A549 (cell line): Measurements from ENCODE around the gene TGFBRAP1. TPM values are rescaled to one million over a fixed set of nuclear protein-coding genes. Genes with fewer than 3 reads are reported as not detected.

Experiments
- ATAC-seq, 2 experiments: fragments of 200-7000 bp in 1 of 2; fragments of >200 bp in 1 of 2; cut with Nextera tagmentation in 1 of 2; cut with Tn5 transposase in 1 of 2; 3 replicates each; pipeline versions ENCODE4 v1.8.0 to v1.9.1; 2018 to 2020; ENCODE audit warnings: mild to moderate bottlenecking in 1 of 2, moderate library complexity in 1 of 2
- CTCF ChIA-PET: fragments of 300-600 bp; sonication (Branson Sonifier 250); formaldehyde crosslinking; extraction: SDS; loops from one replicate; lab custom pipeline; 2021; ENCODE audit warnings: antibody characterized with exemption, inconsistent platforms; lab: Yijun Ruan, JAX
- POLR2A ChIA-PET: fragments of 350-600 bp; formaldehyde crosslinking; extraction: SDS; loops from one replicate; lab custom pipeline; 2021; ENCODE audit warnings: antibody characterized with exemption, inconsistent platforms; lab: Yijun Ruan, JAX
- DNase-seq, 2 experiments: peaks; one replicate each; pipeline versions ENCODE4 v3.0.0 to v3.0.0-alpha.2; 2011 to 2016; ENCODE audit warnings: low read depth in 1 of 2, low spot score in 1 of 2
- FAIRE-seq: peaks from 2 replicates; lab custom pipeline; 2011; peaks lifted over from hg19 to GRCh38; lab: Jason Lieb, UNC
- H3K27ac ChIP-seq, 2 experiments: fragments of >200 bp; sonication (Bioruptor Twin); formaldehyde crosslinking; 3 replicates each; pipeline ENCODE4 v1.5.1; 2016 to 2017
- H3K4me1 ChIP-seq: fragments of >200 bp; sonication (Bioruptor Twin); formaldehyde crosslinking; 3 replicates; pipeline ENCODE4 v1.6.1; 2016
- H3K4me2 ChIP-seq: fragments of >200 bp; sonication (Bioruptor Twin); formaldehyde crosslinking; 3 replicates; pipeline ENCODE4 v1.6.1; 2016
- H3K4me3 ChIP-seq: fragments of >200 bp; sonication (Bioruptor Twin); formaldehyde crosslinking; 3 replicates; pipeline ENCODE4 v1.5.1; 2016
- H3K9me3 ChIP-seq: fragments of >200 bp; sonication (Bioruptor Twin); formaldehyde crosslinking; 3 replicates; pipeline ENCODE4 v1.6.1; 2016
- CBX8 ChIP-seq: fragments of 200-600 bp; sonication (generic); IDR thresholded peaks from 2 replicates; pipeline ENCODE4 v1.6.1; 2016
- CHD4 ChIP-seq: fragments of 200-600 bp; sonication (generic); IDR thresholded peaks from 2 replicates; pipeline ENCODE4 v1.6.1; 2016; ENCODE audit warnings: antibody characterized with exemption, mild to moderate bottlenecking, borderline replicate concordance
- EHMT2 ChIP-seq: fragments of 200-600 bp; sonication (generic); IDR thresholded peaks from 2 replicates; pipeline ENCODE4 v1.6.1; 2016; ENCODE audit warnings: antibody characterized with exemption, low read depth, mild to moderate bottlenecking, moderate library complexity
- EP300 ChIP-seq, 2 experiments: fragments of >200 bp; sonication (Bioruptor Twin); formaldehyde crosslinking; IDR thresholded peaks; 2 replicates in 1 of 2; 3 replicates in 1 of 2; pipeline ENCODE4 v1.6.1; 2016 to 2017
- ESRRA ChIP-seq: fragments of 150-350 bp; IDR thresholded peaks from 2 replicates; pipeline ENCODE4 v1.6.1; 2014; ENCODE audit warnings: mild to moderate bottlenecking, low read length, borderline replicate concordance
- GATA3 ChIP-seq: IDR thresholded peaks from 2 replicates; pipeline ENCODE4 v1.6.1; 2012; ENCODE audit warnings: borderline replicate concordance
- HOXB13 ChIP-seq: fragments of 250-450 bp; sonication (Bioruptor Pico); IDR thresholded peaks from 2 replicates; pipeline ENCODE4 v1.5.0; 2020; ENCODE audit warnings: low read depth, mild to moderate bottlenecking, moderate library complexity
- JUN ChIP-seq, 2 experiments: fragments of >200 bp; sonication (Bioruptor Twin); formaldehyde crosslinking; IDR thresholded peaks; 2 replicates in 1 of 2; 3 replicates in 1 of 2; pipeline ENCODE4 v1.6.1; 2016 to 2017
- KDM1A ChIP-seq: fragments of 200-600 bp; sonication (generic); IDR thresholded peaks from 2 replicates; pipeline ENCODE4 v1.6.1; 2016; ENCODE audit warnings: low read depth, mild to moderate bottlenecking
- KDM5A ChIP-seq: fragments of 200-600 bp; sonication (generic); IDR thresholded peaks from 2 replicates; pipeline ENCODE4 v1.6.1; 2016; ENCODE audit warnings: antibody characterized with exemption, mild to moderate bottlenecking
- MAFK ChIP-seq: fragments of 450-650 bp; IDR thresholded peaks from 2 replicates; pipeline ENCODE4 v1.6.1; 2014; ENCODE audit not compliant: partially characterized antibody
- MAZ ChIP-seq: fragments of 150-350 bp; IDR thresholded peaks from 2 replicates; pipeline ENCODE4 v1.6.1; 2014; ENCODE audit warnings: antibody characterized with exemption, low read depth, low read length, borderline replicate concordance
- MYC ChIP-seq: IDR thresholded peaks from 2 replicates; pipeline ENCODE4 v1.6.1; 2012; ENCODE audit warnings: mild to moderate bottlenecking, inconsistent platforms, low read length, improper control_type of control experiment, borderline replicate concordance
- NR3C1 ChIP-seq: fragments of >200 bp; sonication (Bioruptor Twin); formaldehyde crosslinking; IDR thresholded peaks from 3 replicates; pipeline ENCODE4 v1.6.1; 2017
- PHF8 ChIP-seq: fragments of 200-600 bp; sonication (generic); IDR thresholded peaks from 2 replicates; pipeline ENCODE4 v1.6.1; 2016; ENCODE audit warnings: low read depth, mild to moderate bottlenecking, antibody characterized with exemption, moderate library complexity, borderline replicate concordance
- POLR2A ChIP-seq: IDR thresholded peaks from 2 replicates; pipeline ENCODE4 v1.6.1; 2012; ENCODE audit warnings: mild to moderate bottlenecking, low read length
- RARB ChIP-seq: fragments of 250-450 bp; sonication (Bioruptor Pico); IDR thresholded peaks from 2 replicates; pipeline ENCODE4 v1.8.0; 2021; ENCODE audit warnings: mild to moderate bottlenecking, moderate library complexity
- RCOR1 ChIP-seq: fragments of 150-350 bp; IDR thresholded peaks from 2 replicates; pipeline ENCODE4 v1.6.1; 2014; ENCODE audit warnings: antibody characterized with exemption, low read length, low read depth
- RNF2 ChIP-seq: fragments of 200-600 bp; sonication (generic); IDR thresholded peaks from 2 replicates; pipeline ENCODE4 v1.6.1; 2016; ENCODE audit warnings: low read depth, mild to moderate bottlenecking, antibody characterized with exemption, moderate library complexity, borderline replicate concordance
- SMC3 ChIP-seq: fragments of >200 bp; sonication (Bioruptor Twin); formaldehyde crosslinking; IDR thresholded peaks from 3 replicates; pipeline ENCODE4 v1.6.1; 2018; ENCODE audit warnings: inconsistent platforms
- TP53 ChIP-seq: fragments of 250-450 bp; sonication (Bioruptor Pico); IDR thresholded peaks from 2 replicates; pipeline ENCODE4 v1.5.0; 2021; ENCODE audit warnings: mild to moderate bottlenecking, moderate library complexity
- ZC3H11A ChIP-seq: fragments of 450-650 bp; IDR thresholded peaks from 2 replicates; pipeline ENCODE4 v1.6.1; 2014; ENCODE audit warnings: antibody characterized with exemption, mild to moderate bottlenecking
- ZSCAN20 ChIP-seq: fragments of 250-450 bp; sonication (Bioruptor Pico); IDR thresholded peaks from 2 replicates; pipeline ENCODE4 v1.8.0; 2022; ENCODE audit warnings: mild to moderate bottlenecking, moderate library complexity
- WGBS: methylation state at CpG from one replicate; pipeline ENCODE4 v1.1.6; 2017; ENCODE audit errors: missing lambda C conversion rate; 5-methylcytosine and 5-hydroxymethylcytosine counted together
- polyA plus RNA-seq, 4 experiments: library from polyadenylated mRNA; depleted of rRNA in 3 of 4; stranded (reverse); fragments of >200 nt; fragmentation: RNase III in 1 of 4; extraction: RNeasy Plus Mini Kit Qiagen cat#74134 plus additional on column Dnase treatment in 1 of 4; gene quantifications; 2 replicates in 3 of 4; 3 replicates in 1 of 4; pipeline ENCODE4 v1.2.3, GENCODE V29; 2011 to 2017
- TF ChIP-seq, protein P1 (sequence below): IDR thresholded peaks from 2 replicates; pipeline ENCODE4 v1.6.1; 2012; ENCODE audit warnings: low read depth, borderline replicate concordance
- TF ChIP-seq, protein P2 (sequence below): fragments of 250-450 bp; sonication (Bioruptor Pico); IDR thresholded peaks from 2 replicates; pipeline ENCODE4 v1.5.0; 2021; ENCODE audit warnings: mild to moderate bottlenecking, moderate library complexity, borderline replicate concordance
- TF ChIP-seq, protein P3 (sequence below): fragments of 200-600 bp; sonication (generic); IDR thresholded peaks from 2 replicates; pipeline ENCODE4 v1.6.1; 2016; ENCODE audit warnings: antibody characterized with exemption, mild to moderate bottlenecking, moderate library complexity

Gene TGFBRAP1
- polyA plus RNA-seq, 2 of the 4 experiments (the other 2 are of a cell fraction) = 9.0 to 13.7 TPM

DNA sequence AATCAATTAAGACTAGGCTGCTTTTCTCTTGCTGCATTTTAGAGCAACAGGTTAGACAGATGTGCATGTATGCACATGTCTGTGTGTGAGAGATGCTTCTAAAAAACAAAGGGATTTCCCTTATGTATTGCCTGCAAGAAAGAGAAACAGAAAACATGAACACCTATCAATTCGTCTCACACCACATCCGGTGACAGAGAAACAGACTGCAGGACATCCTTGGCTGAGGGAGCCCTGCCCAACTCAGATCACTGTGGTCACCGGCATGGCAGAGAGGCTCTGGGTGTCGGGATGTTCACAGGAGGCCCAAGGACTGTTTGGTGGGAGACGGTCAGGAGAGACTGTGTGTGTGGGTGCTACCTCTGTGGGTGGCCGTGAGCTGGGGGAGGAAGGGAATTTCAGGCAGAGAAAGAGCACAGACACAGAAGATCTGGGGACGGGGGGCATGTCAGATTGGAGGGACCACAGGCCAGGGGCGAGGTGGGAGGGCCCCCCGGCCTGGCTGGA is 44.4 kb upstream of the TGFBRAP1 start:
- H3K4me2 ChIP-seq = no peak overlapping the region
- CTCF ChIA-PET = interaction anchor here (0.6 to 12.5 kb wide), 5 partner anchors 22 to 153 kb away, joined by 3 to 122 read pairs (median 3); no protein-coding TSS in a partner anchor
- ATAC-seq = no peak
- H3K27ac ChIP-seq = peak overlapping the region in 1 of 2 experiments; percentile 46; a peak in 1 of 6 replicates
- no peaks in the 10 kb centered on the region for H3K9me3 ChIP-seq
- H3K4me3 ChIP-seq = no peak overlapping the region
- no peak for TF ChIP-seq MYC
- no peak for TF ChIP-seq KDM5A
- TF ChIP-seq ESRRA = no peak
- POLR2A ChIA-PET = no interaction called here
- DNase-seq = no peak
- no peak for FAIRE-seq
- WGBS = 93% methylated on average over 9 of the region's 9 CpGs
- peaks cover 36% of the 10 kb centered on the region for H3K4me1 ChIP-seq

DNA sequence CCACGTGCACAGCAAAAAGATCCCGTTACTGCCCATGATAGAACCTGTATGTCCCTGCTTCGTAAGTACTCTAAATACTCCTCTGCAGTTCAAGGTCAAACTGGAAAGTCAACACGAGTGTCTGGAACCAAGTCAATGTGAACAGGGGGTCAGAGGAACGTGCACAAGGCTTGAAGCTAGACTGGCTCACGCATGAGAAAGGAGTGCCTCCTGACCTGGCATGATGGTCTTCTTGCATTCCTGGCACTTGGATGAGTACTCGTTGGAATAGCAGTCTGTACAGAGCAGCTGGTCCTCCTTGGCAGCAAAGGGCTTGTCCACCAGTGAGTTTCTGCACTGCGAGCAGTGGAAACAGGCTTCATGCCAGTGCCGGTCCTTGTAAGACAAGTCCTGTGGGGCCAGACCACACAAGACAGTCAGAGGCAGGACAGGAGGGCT is 43.8 kb upstream of the TGFBRAP1 start:
- no peak for FAIRE-seq
- Histone ChIP-seq H3K4me2 (no peak overlapping the region), H3K4me3 (no peak overlapping the region), H3K9me3 (no peaks in the 10 kb centered on the region), H3K4me1 (peaks cover 36% of the 10 kb centered on the region), H3K27ac (peak overlapping the region in 1 of 2 experiments; percentile 46; a peak in 1 of 6 replicates)
- POLR2A ChIA-PET = no interaction called here
- TF ChIP-seq JUN (IDR thresholded peaks at IDR 0.05) = no peak
- TF ChIP-seq SMC3 = no peak
- no peak for TF ChIP-seq EHMT2
- TF ChIP-seq TP53 (CRISPR knock-in tag) = no peak
- TF ChIP-seq CHD4 = no peak
- TF ChIP-seq, protein P1, sequence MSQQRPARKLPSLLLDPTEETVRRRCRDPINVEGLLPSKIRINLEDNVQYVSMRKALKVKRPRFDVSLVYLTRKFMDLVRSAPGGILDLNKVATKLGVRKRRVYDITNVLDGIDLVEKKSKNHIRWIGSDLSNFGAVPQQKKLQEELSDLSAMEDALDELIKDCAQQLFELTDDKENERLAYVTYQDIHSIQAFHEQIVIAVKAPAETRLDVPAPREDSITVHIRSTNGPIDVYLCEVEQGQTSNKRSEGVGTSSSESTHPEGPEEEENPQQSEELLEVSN = no peak
- TF ChIP-seq PHF8 = no peak
- TF ChIP-seq POLR2A = no peak
- no peak for DNase-seq
- no peak for ATAC-seq
- CTCF ChIA-PET = interaction anchor here (0.9 to 12.5 kb wide), 4 partner anchors 26 to 154 kb away, joined by 3 to 122 read pairs (median 4); no protein-coding TSS in a partner anchor
- 84% methylated on average over 7 of the region's 9 CpGs for WGBS

DNA sequence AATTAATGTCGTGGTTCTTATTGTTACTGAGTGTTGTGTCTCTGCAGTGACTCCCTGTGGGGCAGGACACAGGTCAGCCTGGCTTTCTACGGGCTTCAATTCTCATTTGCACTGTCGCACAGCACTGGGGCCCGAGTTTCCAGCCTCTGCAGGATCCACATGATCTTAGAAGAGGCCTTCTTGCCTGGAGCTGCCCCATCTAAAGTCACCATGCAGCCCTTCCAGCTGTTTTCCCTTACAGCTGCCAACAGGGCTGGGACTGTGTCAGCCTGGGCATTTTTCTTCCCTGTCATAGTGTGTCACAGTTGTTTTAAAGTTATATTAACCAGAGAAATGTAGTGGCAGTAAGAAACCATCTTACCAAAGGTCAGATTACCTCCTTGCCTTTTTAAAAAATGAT is 42.3 kb upstream of the TGFBRAP1 start:
- Histone ChIP-seq H3K4me2 (no peak overlapping the region), H3K4me1 (peaks cover 26% of the 10 kb centered on the region), H3K27ac (no peak overlapping the region), H3K9me3 (no peaks in the 10 kb centered on the region), H3K4me3 (no peak overlapping the region)
- FAIRE-seq = no peak
- WGBS = 78% methylated on average over 4 of the region's 4 CpGs
- TF ChIP-seq ZC3H11A = no peak
- POLR2A ChIA-PET = no interaction called here
- no peak for ATAC-seq
- CTCF ChIA-PET = interaction anchor here (0.7 to 12.5 kb wide), 4 partner anchors 18 to 147 kb away, joined by 3 to 122 read pairs (median 4); no protein-coding TSS in a partner anchor
- DNase-seq = no peak

DNA sequence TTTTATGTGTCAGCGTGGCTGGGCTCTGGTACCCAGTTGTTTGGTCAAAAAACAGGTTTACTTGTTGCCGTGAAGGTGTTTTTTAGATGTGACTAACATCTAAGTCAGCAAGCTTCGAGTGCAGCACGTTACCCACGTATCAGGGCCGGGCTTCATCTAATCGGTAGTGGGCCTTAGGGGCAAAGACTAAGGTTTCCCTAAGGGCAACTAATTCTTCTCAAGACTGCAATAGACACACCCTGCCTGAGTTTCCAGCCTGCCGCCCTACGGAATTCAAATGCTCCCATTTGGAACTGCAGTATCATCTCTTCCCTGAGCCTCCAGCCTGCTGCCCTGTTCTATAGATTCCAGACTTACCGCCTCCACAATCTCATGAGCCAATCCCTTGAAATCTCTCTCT is 41.6 kb upstream of the TGFBRAP1 start:
- no peak overlapping the region for H3K4me2 ChIP-seq
- CTCF ChIA-PET = interaction anchor here (1.2 to 12.5 kb wide), 4 partner anchors 18 to 154 kb away, joined by 3 to 122 read pairs (median 4); no protein-coding TSS in a partner anchor
- no peak for DNase-seq
- ATAC-seq = no peak
- no peak for FAIRE-seq
- WGBS = 90% methylated on average over 10 of the region's 10 CpGs
- no peaks in the 10 kb centered on the region for H3K9me3 ChIP-seq
- no peak overlapping the region for H3K4me3 ChIP-seq
- H3K27ac ChIP-seq = no peak overlapping the region
- POLR2A ChIA-PET = no interaction called here
- H3K4me1 ChIP-seq = peaks cover 19% of the 10 kb centered on the region; the same call in 2 of the 3 replicates
- TF ChIP-seq CBX8 (no peak), MAZ (no peak), MYC (no peak), JUN (IDR thresholded peaks at IDR 0.05) (no peak), RCOR1 (no peak), NR3C1 (no peak), EP300 (IDR thresholded peaks at IDR 0.05) (no peak), HOXB13 (CRISPR knock-in tag) (no peak), MAFK (no peak), TP53 (CRISPR knock-in tag) (no peak), ZSCAN20 (CRISPR knock-in tag) (no peak), RNF2 (no peak), GATA3 (no peak), RARB (CRISPR knock-in tag) (no peak), KDM1A (no peak)
- TF ChIP-seq, protein P2, sequence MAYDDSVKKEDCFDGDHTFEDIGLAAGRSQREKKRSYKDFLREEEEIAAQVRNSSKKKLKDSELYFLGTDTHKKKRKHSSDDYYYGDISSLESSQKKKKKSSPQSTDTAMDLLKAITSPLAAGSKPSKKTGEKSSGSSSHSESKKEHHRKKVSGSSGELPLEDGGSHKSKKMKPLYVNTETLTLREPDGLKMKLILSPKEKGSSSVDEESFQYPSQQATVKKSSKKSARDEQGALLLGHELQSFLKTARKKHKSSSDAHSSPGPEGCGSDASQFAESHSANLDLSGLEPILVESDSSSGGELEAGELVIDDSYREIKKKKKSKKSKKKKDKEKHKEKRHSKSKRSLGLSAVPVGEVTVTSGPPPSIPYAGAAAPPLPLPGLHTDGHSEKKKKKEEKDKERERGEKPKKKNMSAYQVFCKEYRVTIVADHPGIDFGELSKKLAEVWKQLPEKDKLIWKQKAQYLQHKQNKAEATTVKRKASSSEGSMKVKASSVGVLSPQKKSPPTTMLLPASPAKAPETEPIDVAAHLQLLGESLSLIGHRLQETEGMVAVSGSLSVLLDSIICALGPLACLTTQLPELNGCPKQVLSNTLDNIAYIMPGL = no peak
- TF ChIP-seq, protein P3, sequence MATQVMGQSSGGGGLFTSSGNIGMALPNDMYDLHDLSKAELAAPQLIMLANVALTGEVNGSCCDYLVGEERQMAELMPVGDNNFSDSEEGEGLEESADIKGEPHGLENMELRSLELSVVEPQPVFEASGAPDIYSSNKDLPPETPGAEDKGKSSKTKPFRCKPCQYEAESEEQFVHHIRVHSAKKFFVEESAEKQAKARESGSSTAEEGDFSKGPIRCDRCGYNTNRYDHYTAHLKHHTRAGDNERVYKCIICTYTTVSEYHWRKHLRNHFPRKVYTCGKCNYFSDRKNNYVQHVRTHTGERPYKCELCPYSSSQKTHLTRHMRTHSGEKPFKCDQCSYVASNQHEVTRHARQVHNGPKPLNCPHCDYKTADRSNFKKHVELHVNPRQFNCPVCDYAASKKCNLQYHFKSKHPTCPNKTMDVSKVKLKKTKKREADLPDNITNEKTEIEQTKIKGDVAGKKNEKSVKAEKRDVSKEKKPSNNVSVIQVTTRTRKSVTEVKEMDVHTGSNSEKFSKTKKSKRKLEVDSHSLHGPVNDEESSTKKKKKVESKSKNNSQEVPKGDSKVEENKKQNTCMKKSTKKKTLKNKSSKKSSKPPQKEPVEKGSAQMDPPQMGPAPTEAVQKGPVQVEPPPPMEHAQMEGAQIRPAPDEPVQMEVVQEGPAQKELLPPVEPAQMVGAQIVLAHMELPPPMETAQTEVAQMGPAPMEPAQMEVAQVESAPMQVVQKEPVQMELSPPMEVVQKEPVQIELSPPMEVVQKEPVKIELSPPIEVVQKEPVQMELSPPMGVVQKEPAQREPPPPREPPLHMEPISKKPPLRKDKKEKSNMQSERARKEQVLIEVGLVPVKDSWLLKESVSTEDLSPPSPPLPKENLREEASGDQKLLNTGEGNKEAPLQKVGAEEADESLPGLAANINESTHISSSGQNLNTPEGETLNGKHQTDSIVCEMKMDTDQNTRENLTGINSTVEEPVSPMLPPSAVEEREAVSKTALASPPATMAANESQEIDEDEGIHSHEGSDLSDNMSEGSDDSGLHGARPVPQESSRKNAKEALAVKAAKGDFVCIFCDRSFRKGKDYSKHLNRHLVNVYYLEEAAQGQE = no peak
